ENCODE data around the gene WWC2. TPM values are rescaled to one million over a fixed set of nuclear protein-coding genes. Genes with fewer than 3 reads are reported as not detected.
"Not testable (repeated sequence)": the region's sequence is repeated elsewhere in the genome, so short reads cannot be mapped to it uniquely, and the experiment has no call there.

WWC2 gene
- total RNA-seq, 2 experiments from 2014 or later: 4.4 to 4.6 TPM

- peaks cover 4% of the 10 kb centered on the region for H3K4me1 Mint-ChIP-seq
- H3K9me3 Mint-ChIP-seq: peaks cover 6% of the 10 kb centered on the region
- peaks cover 14% of the 10 kb centered on the region for H3K27me3 Mint-ChIP-seq
- no peak overlapping the region for H3K4me3 Mint-ChIP-seq
- no peaks in the 10 kb centered on the region for H3K36me3 Mint-ChIP-seq
- H3K27ac Mint-ChIP-seq: no peak overlapping the region
- DNase-seq: peak; percentile 7
Measured at GRCh38 chr4:183185018-183185417, 86.0 kb downstream of the WWC2 start.

- H3K9me3 Mint-ChIP-seq: peaks cover 6% of the 10 kb centered on the region
- no peak overlapping the region for H3K27ac Mint-ChIP-seq
- no peak for DNase-seq
- no peak overlapping the region for H3K4me3 Mint-ChIP-seq
- peaks cover 4% of the 10 kb centered on the region for H3K4me1 Mint-ChIP-seq
- H3K36me3 Mint-ChIP-seq: no peaks in the 10 kb centered on the region
- peaks cover 14% of the 10 kb centered on the region for H3K27me3 Mint-ChIP-seq
Measured at GRCh38 chr4:183185559-183185958, 86.5 kb downstream of the WWC2 start.

- no peak for DNase-seq
- Mint-ChIP-seq H3K27me3 (peaks cover 14% of the 10 kb centered on the region), H3K4me3 (no peak overlapping the region), H3K9me3 (peaks cover 6% of the 10 kb centered on the region), H3K36me3 (no peaks in the 10 kb centered on the region), H3K27ac (no peak overlapping the region), H3K4me1 (peaks cover 4% of the 10 kb centered on the region)
Measured at GRCh38 chr4:183186813-183187212, 87.8 kb downstream of the WWC2 start.

GRCh38 chr4:183190900-183191527 is 92.0 kb downstream of the WWC2 start:
- Mint-ChIP-seq H3K27me3 (peaks cover 10% of the 10 kb centered on the region), H3K27ac (no peak overlapping the region), H3K4me1 (peaks cover 3% of the 10 kb centered on the region), H3K36me3 (no peaks in the 10 kb centered on the region), H3K4me3 (no peak overlapping the region), H3K9me3 (no peaks in the 10 kb centered on the region)
- DNase-seq: no peak

- no peak overlapping the region for H3K4me3 Mint-ChIP-seq
- no peaks in the 10 kb centered on the region for H3K9me3 Mint-ChIP-seq
- H3K27me3 Mint-ChIP-seq: peaks cover 4% of the 10 kb centered on the region
- no peak overlapping the region for H3K27ac Mint-ChIP-seq
- H3K4me1 Mint-ChIP-seq: peaks cover 3% of the 10 kb centered on the region
- no peaks in the 10 kb centered on the region for H3K36me3 Mint-ChIP-seq
- no peak for DNase-seq
Measured at GRCh38 chr4:183191630-183192029, 92.6 kb downstream of the WWC2 start.

GRCh38 chr4:183192571-183192970 is 93.5 kb downstream of the WWC2 start:
- Mint-ChIP-seq H3K27ac (no peak overlapping the region), H3K36me3 (no peaks in the 10 kb centered on the region), H3K9me3 (no peaks in the 10 kb centered on the region), H3K4me1 (peaks cover 3% of the 10 kb centered on the region), H3K27me3 (peaks cover 3% of the 10 kb centered on the region), H3K4me3 (no peak overlapping the region)
- DNase-seq: no peak

GRCh38 chr4:183193730-183194338 is 94.8 kb downstream of the WWC2 start:
- not testable (repeated sequence) for H3K4me3 Mint-ChIP-seq, DNase-seq, H3K27ac Mint-ChIP-seq, H3K9me3 Mint-ChIP-seq, H3K36me3 Mint-ChIP-seq, H3K4me1 Mint-ChIP-seq, H3K27me3 Mint-ChIP-seq

- DNase-seq: no peak
- no peak overlapping the region for H3K4me3 Mint-ChIP-seq
- peaks cover 3% of the 10 kb centered on the region for H3K4me1 Mint-ChIP-seq
- no peaks in the 10 kb centered on the region for H3K27me3 Mint-ChIP-seq
- no peaks in the 10 kb centered on the region for H3K36me3 Mint-ChIP-seq
- no peak overlapping the region for H3K27ac Mint-ChIP-seq
- no peaks in the 10 kb centered on the region for H3K9me3 Mint-ChIP-seq
Measured at GRCh38 chr4:183195534-183195933, 96.5 kb downstream of the WWC2 start.

GRCh38 chr4:183197140-183197539 is 98.1 kb downstream of the WWC2 start:
- Mint-ChIP-seq H3K27me3 (no peaks in the 10 kb centered on the region), H3K4me3 (no peak overlapping the region), H3K4me1 (peaks cover under 1% of the 10 kb centered on the region), H3K27ac (no peak overlapping the region), H3K9me3 (no peaks in the 10 kb centered on the region), H3K36me3 (no peaks in the 10 kb centered on the region)
- DNase-seq: no peak

- Mint-ChIP-seq H3K4me1 (no peaks in the 10 kb centered on the region), H3K36me3 (no peaks in the 10 kb centered on the region), H3K4me3 (no peak overlapping the region), H3K27me3 (no peaks in the 10 kb centered on the region), H3K27ac (no peak overlapping the region), H3K9me3 (no peaks in the 10 kb centered on the region)
- DNase-seq: no peak
Measured at GRCh38 chr4:183200453-183200852, 101.4 kb downstream of the WWC2 start.

- H3K4me1 Mint-ChIP-seq: no peaks in the 10 kb centered on the region
- H3K27me3 Mint-ChIP-seq: no peaks in the 10 kb centered on the region
- H3K36me3 Mint-ChIP-seq: no peaks in the 10 kb centered on the region
- no peak overlapping the region for H3K27ac Mint-ChIP-seq
- no peak for DNase-seq
- no peaks in the 10 kb centered on the region for H3K9me3 Mint-ChIP-seq
- H3K4me3 Mint-ChIP-seq: no peak overlapping the region
Measured at GRCh38 chr4:183201331-183201730, 102.3 kb downstream of the WWC2 start.

GRCh38 chr4:183202523-183202922 is 103.5 kb downstream of the WWC2 start:
- H3K36me3 Mint-ChIP-seq: no peaks in the 10 kb centered on the region
- no peaks in the 10 kb centered on the region for H3K4me1 Mint-ChIP-seq
- no peak for DNase-seq
- H3K4me3 Mint-ChIP-seq: no peak overlapping the region
- H3K27ac Mint-ChIP-seq: no peak overlapping the region
- H3K27me3 Mint-ChIP-seq: no peaks in the 10 kb centered on the region
- no peaks in the 10 kb centered on the region for H3K9me3 Mint-ChIP-seq

GRCh38 chr4:183204793-183205192 is 105.7 kb downstream of the WWC2 start:
- H3K9me3 Mint-ChIP-seq: no peaks in the 10 kb centered on the region
- H3K4me1 Mint-ChIP-seq: no peaks in the 10 kb centered on the region
- no peak overlapping the region for H3K27ac Mint-ChIP-seq
- H3K36me3 Mint-ChIP-seq: no peaks in the 10 kb centered on the region
- no peaks in the 10 kb centered on the region for H3K27me3 Mint-ChIP-seq
- DNase-seq: no peak
- no peak overlapping the region for H3K4me3 Mint-ChIP-seq

GRCh38 chr4:183205193-183205592 is 106.1 kb downstream of the WWC2 start:
- Mint-ChIP-seq H3K27me3 (no peaks in the 10 kb centered on the region), H3K36me3 (no peaks in the 10 kb centered on the region), H3K9me3 (no peaks in the 10 kb centered on the region), H3K4me3 (no peak overlapping the region), H3K27ac (no peak overlapping the region), H3K4me1 (no peaks in the 10 kb centered on the region)
- no peak for DNase-seq

GRCh38 chr4:183205709-183206108 is 106.7 kb downstream of the WWC2 start:
- no peak overlapping the region for H3K27ac Mint-ChIP-seq
- no peaks in the 10 kb centered on the region for H3K4me1 Mint-ChIP-seq
- no peaks in the 10 kb centered on the region for H3K27me3 Mint-ChIP-seq
- DNase-seq: no peak
- no peaks in the 10 kb centered on the region for H3K9me3 Mint-ChIP-seq
- no peak overlapping the region for H3K4me3 Mint-ChIP-seq
- H3K36me3 Mint-ChIP-seq: no peaks in the 10 kb centered on the region

- DNase-seq: no peak
- Mint-ChIP-seq H3K27me3 (peaks cover 3% of the 10 kb centered on the region), H3K36me3 (no peaks in the 10 kb centered on the region), H3K9me3 (no peaks in the 10 kb centered on the region), H3K4me3 (no peak overlapping the region), H3K27ac (no peak overlapping the region), H3K4me1 (no peaks in the 10 kb centered on the region)
Measured at GRCh38 chr4:183211533-183211932, 112.5 kb downstream of the WWC2 start.
